ENCODE measurements around the gene PARD3. TPM values are rescaled to one million over a fixed set of nuclear protein-coding genes. Genes with fewer than 3 reads are reported as not detected.
"Not testable (repeated sequence)": the region's sequence is repeated elsewhere in the genome, so short reads cannot be mapped to it uniquely, and the experiment has no call there.

PARD3 gene
- total and polyA plus RNA-seq, 12 donors, result 17.0 to 93.8 (median 47.3) TPM

DNA sequence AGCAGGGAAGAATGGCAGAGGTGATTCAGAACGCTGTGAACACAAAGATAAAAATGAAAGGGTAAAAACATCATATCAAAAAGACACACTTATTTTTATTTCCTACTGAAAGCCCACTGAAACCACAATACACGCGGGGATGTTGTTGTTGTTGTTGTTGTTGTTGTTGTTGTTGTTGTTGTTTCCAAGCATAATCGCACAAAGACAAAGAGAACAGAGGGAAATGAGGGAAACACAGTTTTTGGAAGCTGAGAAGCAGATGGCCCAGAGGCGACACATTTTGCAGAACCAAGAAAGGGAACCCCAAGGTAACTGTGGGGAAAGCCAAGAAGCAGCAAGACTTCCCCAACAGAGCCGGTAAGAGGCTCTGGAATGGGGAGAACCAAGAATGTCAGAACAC, 113.9 kb downstream of the PARD3 start:
- H3K27ac ChIP-seq, result no peak overlapping the region
- H3K36me3 ChIP-seq (replicated peaks in 1 of 2), result no peaks in the 10 kb centered on the region
- intact Hi-C loops (cut with DNase I), result no loop called here
- no peak overlapping the region for H3K4me3 ChIP-seq
- H3K4me1 ChIP-seq (replicated peaks in 1 of 2), result peaks cover 30 to 67% of the 10 kb centered on the region in 2 donors
- TF ChIP-seq CTCF (IDR thresholded peaks at IDR 0.05), result no peak
- no peak for TF ChIP-seq POLR2A (IDR thresholded peaks at IDR 0.05)
- H3K9me3 ChIP-seq (replicated peaks in 1 of 3), result no peaks in the 10 kb centered on the region
- no peaks in the 10 kb centered on the region for H3K27me3 ChIP-seq
- WGBS, 4 donors, result 73 to 83% (median 80%) methylated on average over 6 of the region's 6 CpGs
- DNase-seq, result no peak

GRCh38 chr10:34700752-34701151, 114.3 kb downstream of the PARD3 start:
- DNase-seq; H3K9me3 ChIP-seq (replicated peaks in 1 of 3); intact Hi-C loops (cut with DNase I); H3K27ac ChIP-seq; H3K36me3 ChIP-seq (replicated peaks in 1 of 2); H3K4me3 ChIP-seq; H3K27me3 ChIP-seq: not testable (repeated sequence)
- peaks cover 26 to 66% of the 10 kb centered on the region in 2 donors for H3K4me1 ChIP-seq (replicated peaks in 1 of 2)
- WGBS, 4 donors, result 89 to 90% (median 89%) methylated on average over 5 of the region's 5 CpGs

- peak overlapping the region in 1 of 5 donors; percentile 31 for H3K27ac ChIP-seq
- WGBS, 4 donors, result 78 to 87% (median 81%) methylated on average over 4 of the region's 4 CpGs
- intact Hi-C loops (cut with DNase I), result no loop called here
- DNase-seq, result no peak
- TF ChIP-seq POLR2A (IDR thresholded peaks at IDR 0.05) (no peak), CTCF (IDR thresholded peaks at IDR 0.05) (no peak)
- no peak overlapping the region for H3K4me3 ChIP-seq
- peaks cover 20 to 58% of the 10 kb centered on the region in 2 donors for H3K4me1 ChIP-seq (replicated peaks in 1 of 2)
- H3K27me3 ChIP-seq, result no peaks in the 10 kb centered on the region
- no peaks in the 10 kb centered on the region for H3K9me3 ChIP-seq (replicated peaks in 1 of 3)
- H3K36me3 ChIP-seq (replicated peaks in 1 of 2), result no peaks in the 10 kb centered on the region
Observed at GRCh38 chr10:34699904-34700517, 115.1 kb downstream of the PARD3 start.

GRCh38 chr10:34698979-34699378, 116.1 kb downstream of the PARD3 start:
- H3K36me3 ChIP-seq (replicated peaks in 1 of 2), result no peaks in the 10 kb centered on the region
- no peaks in the 10 kb centered on the region for H3K9me3 ChIP-seq (replicated peaks in 1 of 3)
- intact Hi-C loops (cut with DNase I), result no loop called here
- peak in 5 of 7 donors; percentile 24 to 54 (median 40) for DNase-seq
- peaks cover 18 to 48% of the 10 kb centered on the region in 2 donors for H3K4me1 ChIP-seq (replicated peaks in 1 of 2)
- peak overlapping the region in 1 of 5 donors; percentile 56 for H3K27ac ChIP-seq
- TF ChIP-seq POLR2A (IDR thresholded peaks at IDR 0.05) (no peak), CTCF (IDR thresholded peaks at IDR 0.05) (no peak)
- WGBS, 4 donors, result 28 to 31% (median 29%) methylated on average over 3 of the region's 3 CpGs
- H3K4me3 ChIP-seq, result no peak overlapping the region
- H3K27me3 ChIP-seq, result no peaks in the 10 kb centered on the region

- 95 to 100% (median 96%) methylated on average over 4 of the region's 4 CpGs for WGBS, 4 donors
- H3K27ac ChIP-seq, result peak overlapping the region in 1 of 5 donors; percentile 56
- no peaks in the 10 kb centered on the region for H3K27me3 ChIP-seq
- no peak overlapping the region for H3K4me3 ChIP-seq
- H3K9me3 ChIP-seq (replicated peaks in 1 of 3), result no peaks in the 10 kb centered on the region
- TF ChIP-seq POLR2A (IDR thresholded peaks at IDR 0.05) (no peak), CTCF (IDR thresholded peaks at IDR 0.05) (no peak)
- intact Hi-C loops (cut with DNase I), result no loop called here
- H3K4me1 ChIP-seq (replicated peaks in 1 of 2), result peaks cover 15 to 42% of the 10 kb centered on the region in 2 donors
- DNase-seq, result no peak
- H3K36me3 ChIP-seq (replicated peaks in 1 of 2), result no peaks in the 10 kb centered on the region
Observed at GRCh38 chr10:34698248-34698831, 116.8 kb downstream of the PARD3 start.
